K562 (cell line): Measurements from ENCODE around the gene BMAL1. TPM values are rescaled to one million over a fixed set of nuclear protein-coding genes. Genes with fewer than 3 reads are reported as not detected.

ENCODE experiments used
- ATAC-seq: fragments of 200-7000 bp; cut with Tn5 transposase; 3 replicates; pipeline ENCODE4 v1.9.1; 2020; ENCODE audit warnings: moderate library complexity
- BruUV-seq: library from RNA; stranded (reverse); fragments of 400-500 nt; replicated peaks from 2 replicates; lab custom pipeline; 2021; lab: Mats Ljungman, UMichigan
- CTCF ChIA-PET: fragments of 300-600 bp; formaldehyde crosslinking; extraction: SDS; loops from one replicate; lab custom pipeline; 2021; ENCODE audit warnings: low intra/inter-chr PET ratio; lab: Yijun Ruan, JAX
- POLR2A ChIA-PET: fragments of 300-600, 350-650 bp; sonication (Branson Sonifier 250); formaldehyde crosslinking; extraction: SDS; loops from one replicate; lab custom pipeline; 2021; ENCODE audit warnings: antibody characterized with exemption, inconsistent platforms; lab: Yijun Ruan, JAX
- DNase-seq, 4 experiments: peaks; one replicate each; pipeline versions ENCODE4 v3.0.0 to v3.0.0-alpha.2; 2011 to 2018; ENCODE audit warnings: low spot score in 3 of 4, mixed read lengths in 3 of 4; ENCODE audit errors: extremely low read depth in 1 of 4
- FAIRE-seq: peaks from 2 replicates; lab custom pipeline; 2011; peaks lifted over from hg19 to GRCh38; lab: Jason Lieb, UNC
- H2AFZ ChIP-seq: 2 replicates; pipeline ENCODE4 v1.6.0; 2011; ENCODE audit warnings: low read depth, low read length, control low read depth, inconsistent platforms
- H3K27ac ChIP-seq: fragments of 200-600 bp; 3 replicates; pipeline ENCODE4 v1.8.0; 2011; ENCODE audit warnings: low read depth, mild to moderate bottlenecking, control low read depth, inconsistent platforms, low read length, moderate library complexity, mixed read lengths; ENCODE audit errors: extremely low read depth
- H3K27me3 ChIP-seq, 2 experiments: fragments of 300-600 bp in 1 of 2; 2 replicates in 1 of 2; 3 replicates in 1 of 2; pipeline versions ENCODE4 v1.6.0 to v1.8.0; 2011; ENCODE audit warnings: inconsistent platforms in 2 of 2, low read length in 2 of 2, mild to moderate bottlenecking in 1 of 2, mixed read lengths in 1 of 2, moderate library complexity in 1 of 2; ENCODE audit not compliant: control insufficient read depth in 2 of 2, insufficient read depth in 2 of 2
- H3K36me3 ChIP-seq: fragments of 300-600 bp; 3 replicates; pipeline ENCODE4 v1.8.0; 2011; ENCODE audit warnings: mild to moderate bottlenecking, low read length, inconsistent platforms; ENCODE audit not compliant: control insufficient read depth, insufficient read depth
- H3K4me1 ChIP-seq, 2 experiments: fragments of 200-600 bp in 1 of 2; replicated peaks in 1 of 2; 2 replicates in 1 of 2; 3 replicates in 1 of 2; pipeline versions ENCODE4 v1.5.1 to v1.8.0; 2011; ENCODE audit warnings: inconsistent platforms in 2 of 2, low read length in 2 of 2, mild to moderate bottlenecking in 1 of 2, mixed read lengths in 1 of 2, moderate library complexity in 1 of 2; ENCODE audit not compliant: control insufficient read depth in 2 of 2, insufficient read depth in 2 of 2
- H3K4me2 ChIP-seq: 2 replicates; pipeline ENCODE4 v1.6.1; 2011; ENCODE audit warnings: low read length, control low read depth, inconsistent platforms, mixed read lengths; ENCODE audit not compliant: insufficient read depth
- H3K4me3 ChIP-seq: fragments of 200-600 bp; sonication (generic), shearing (Covaris generic); 2 replicates; pipeline ENCODE4 v1.5.1; 2016; ENCODE audit warnings: control low read depth, inconsistent platforms
- H3K79me2 ChIP-seq: fragments of 200-600 bp; 3 replicates; pipeline ENCODE4 v1.8.0; 2011; ENCODE audit warnings: low read length, inconsistent platforms; ENCODE audit not compliant: control insufficient read depth, insufficient read depth
- H3K9ac ChIP-seq, 2 experiments: 2 replicates each; pipeline versions ENCODE4 v1.6.0 to v1.6.1; 2011; ENCODE audit warnings: low read depth in 2 of 2, low read length in 2 of 2, control low read depth in 1 of 2, inconsistent platforms in 1 of 2, mild to moderate bottlenecking in 1 of 2, mixed read lengths in 1 of 2; ENCODE audit not compliant: insufficient read depth in 1 of 2
- H3K9me1 ChIP-seq: one replicate; pipeline ENCODE4 v1.6.0; 2011; ENCODE audit warnings: inconsistent platforms, mild to moderate bottlenecking, low read length, moderate library complexity; ENCODE audit not compliant: control insufficient read depth, insufficient read depth
- H3K9me3 ChIP-seq: replicated peaks from 2 replicates; pipeline ENCODE4 v1.5.1; 2011; ENCODE audit warnings: low read depth, low read length, inconsistent platforms; ENCODE audit not compliant: control insufficient read depth, insufficient read depth
- H4K20me1 ChIP-seq: replicated peaks from 2 replicates; pipeline ENCODE4 v1.6.1; 2011; ENCODE audit warnings: low read length, inconsistent platforms, mixed read lengths; ENCODE audit not compliant: control insufficient read depth, insufficient read depth
- BCLAF1 ChIP-seq, 2 experiments: fragments of 450-650 bp in 1 of 2; IDR thresholded peaks; 2 replicates each; pipeline ENCODE4 v1.6.1; 2011 to 2017; ENCODE audit warnings: low read depth in 2 of 2, antibody characterized with exemption in 1 of 2, borderline replicate concordance in 1 of 2, low read length in 1 of 2, mild to moderate bottlenecking in 1 of 2, mixed read lengths in 1 of 2; ENCODE audit not compliant: control insufficient read depth in 1 of 2
- KAT7 ChIP-seq: sonication (generic); formaldehyde crosslinking; IDR thresholded peaks from 2 replicates; pipeline ENCODE4 v1.8.0; 2022; ENCODE audit warnings: missing genetic modification reagents, mild to moderate bottlenecking, borderline replicate concordance
- MYNN ChIP-seq, 2 experiments: sonication (generic); formaldehyde crosslinking in 1 of 2; IDR thresholded peaks; 2 replicates each; pipeline versions ENCODE4 v1.5.0 to v1.6.1; 2016 to 2020; ENCODE audit warnings: antibody characterized with exemption in 1 of 2, missing genetic modification reagents in 1 of 2
- NFXL1 ChIP-seq: fragments of 450-650 bp; formaldehyde crosslinking; IDR thresholded peaks from 2 replicates; pipeline ENCODE4 v1.4.0; 2021; ENCODE audit warnings: mild to moderate bottlenecking
- RAD21 ChIP-seq, 2 experiments: fragments of 250-450 bp in 1 of 2; fragments of 450-650 bp in 1 of 2; sonication (Bioruptor Pico) in 1 of 2; formaldehyde crosslinking in 1 of 2; IDR thresholded peaks in 1 of 2; conservative IDR thresholded peaks in 1 of 2; 2 replicates each; pipeline versions ENCODE4 v1.4.0 to v1.8.0; 2020 to 2022; ENCODE audit warnings: mild to moderate bottlenecking in 2 of 2, moderate library complexity in 1 of 2
- ZNF121 ChIP-seq: sonication (generic); formaldehyde crosslinking; conservative IDR thresholded peaks from 2 replicates; pipeline ENCODE4 v1.8.0; 2022; ENCODE audit warnings: missing genetic modification reagents
- WGBS: fragments of 100-300 bp; shearing (Covaris generic); methylation state at CpG from one replicate; pipeline ENCODE4 v1.1.6; 2016; ENCODE audit warnings: low coverage, mixed read lengths; ENCODE audit not compliant: insufficient coverage; ENCODE audit errors: missing lambda C conversion rate; 5-methylcytosine and 5-hydroxymethylcytosine counted together
- in situ Hi-C: fragments of 300-500 bp; cut with MboI; formaldehyde crosslinking; loops from 4 replicates; pipeline ENCODE4 v1.15.0; 2018; ENCODE audit warnings: inconsistent platforms, mixed read lengths
- intact Hi-C: fragments of 100-400 bp; cut with micrococcal nuclease; formaldehyde crosslinking; loops from 2 replicates; pipeline ENCODE4 v1.14.2; 2022
- polyA plus RNA-seq, 8 experiments: library from polyadenylated mRNA; depleted of rRNA in 4 of 8; stranded (reverse) in 5 of 8; unstranded in 3 of 8; fragments of >200 nt; fragmentation: Nextera tagmentation in 2 of 8; fragmentation: Illumina TruSeq in 1 of 8; extraction: Ambion mirVana in 2 of 8; extraction: Trizol in 1 of 8; gene quantifications; 2 replicates each; pipeline versions ENCODE4 v1.2.1 to v1.2.3, GENCODE V29; 2011 to 2014; ENCODE audit warnings: inconsistent platforms in 1 of 8, missing spikeins in 1 of 8
- total RNA-seq, 7 experiments: library from RNA; depleted of rRNA in 6 of 7; stranded (reverse); fragments of >200 nt in 6 of 7; fragmentation: Illumina TruSeq in 2 of 7; extraction: Trizol in 2 of 7; gene quantifications; 2 replicates each; pipeline versions ENCODE4 v1.2.1 to v1.2.3, GENCODE V29; 2011 to 2021; ENCODE audit warnings: low replicate concordance in 1 of 7
- TF ChIP-seq, protein P1 (sequence below), 3 experiments: IDR thresholded peaks in 2 of 3; conservative IDR thresholded peaks in 1 of 3; 2 replicates each; pipeline ENCODE4 v1.5.1; 2011 to 2012; ENCODE audit warnings: low read length in 3 of 3, mild to moderate bottlenecking in 3 of 3, control low read depth in 2 of 3, improper control_type of control experiment in 1 of 3, inconsistent platforms in 1 of 3, low read depth in 1 of 3, mixed read lengths in 1 of 3, moderate library complexity in 1 of 3; ENCODE audit not compliant: insufficient read depth in 2 of 3

Gene BMAL1
- total and polyA plus RNA-seq, 9 of the 15 experiments (the other 6 are each of a cell fraction or from before 2014, with no cell fraction given) = 0.14 to 2.4 (median 0.64) TPM

- ChIA-PET POLR2A (interaction anchor here (0.6 to 1.6 kb wide), 3 partner anchors 11 to 167 kb away, joined by 3 read pairs; no protein-coding TSS in a partner anchor), CTCF (interaction anchor here (0.8 kb wide), 1 partner anchor 174 kb away, joined by 3 read pairs; no protein-coding TSS in a partner anchor)
- Histone ChIP-seq H3K36me3 (peaks cover 10% of the 10 kb centered on the region; the same call in 1 of the 3 replicates), H3K4me1 (no peaks in the 10 kb centered on the region), H3K9me3 (no peaks in the 10 kb centered on the region), H3K4me3 (no peak overlapping the region), H3K9me1 (no peaks in the 10 kb centered on the region), H4K20me1 (no peaks in the 10 kb centered on the region), H3K27me3 (no peaks in the 10 kb centered on the region), H3K9ac (no peak overlapping the region), H2AFZ (no peak overlapping the region), H3K79me2 (no peaks in the 10 kb centered on the region), H3K27ac (no peak overlapping the region), H3K4me2 (no peak overlapping the region)
- intact Hi-C loops (no loop called here), in situ Hi-C loops (no loop called here)
- peak; percentile 23 to 48 (median 26) for DNase-seq
- FAIRE-seq = peak; percentile 75
- WGBS = 13% methylated on average over 4 of the region's 4 CpGs
- peak; percentile 81 for ATAC-seq
- no TSS peak for BruUV-seq
- TF ChIP-seq BCLAF1 (IDR thresholded peaks at IDR 0.05; ENCODE audit: borderline replicate concordance in 1 of 2, control insufficient read depth in 1 of 2, low read depth in 2 of 2, low read length in 1 of 2) = no peak
- no peak for TF ChIP-seq NFXL1 (CRISPR knock-in tag)
- TF ChIP-seq ZNF121 (CRISPR knock-in tag) = no peak
- no peak for TF ChIP-seq KAT7 (CRISPR knock-in tag)
- no peak for TF ChIP-seq MYNN (IDR thresholded peaks at IDR 0.05)
- TF ChIP-seq MYNN (CRISPR knock-in tag; IDR thresholded peaks at IDR 0.05) = no peak
- peak; percentile 43 to 60 for TF ChIP-seq RAD21 (CRISPR knock-in tag; conservative IDR thresholded peaks at IDR 0.05 in 1 of 2, IDR thresholded peaks at IDR 0.05 in 1 of 2)
- TF ChIP-seq, protein P1, sequence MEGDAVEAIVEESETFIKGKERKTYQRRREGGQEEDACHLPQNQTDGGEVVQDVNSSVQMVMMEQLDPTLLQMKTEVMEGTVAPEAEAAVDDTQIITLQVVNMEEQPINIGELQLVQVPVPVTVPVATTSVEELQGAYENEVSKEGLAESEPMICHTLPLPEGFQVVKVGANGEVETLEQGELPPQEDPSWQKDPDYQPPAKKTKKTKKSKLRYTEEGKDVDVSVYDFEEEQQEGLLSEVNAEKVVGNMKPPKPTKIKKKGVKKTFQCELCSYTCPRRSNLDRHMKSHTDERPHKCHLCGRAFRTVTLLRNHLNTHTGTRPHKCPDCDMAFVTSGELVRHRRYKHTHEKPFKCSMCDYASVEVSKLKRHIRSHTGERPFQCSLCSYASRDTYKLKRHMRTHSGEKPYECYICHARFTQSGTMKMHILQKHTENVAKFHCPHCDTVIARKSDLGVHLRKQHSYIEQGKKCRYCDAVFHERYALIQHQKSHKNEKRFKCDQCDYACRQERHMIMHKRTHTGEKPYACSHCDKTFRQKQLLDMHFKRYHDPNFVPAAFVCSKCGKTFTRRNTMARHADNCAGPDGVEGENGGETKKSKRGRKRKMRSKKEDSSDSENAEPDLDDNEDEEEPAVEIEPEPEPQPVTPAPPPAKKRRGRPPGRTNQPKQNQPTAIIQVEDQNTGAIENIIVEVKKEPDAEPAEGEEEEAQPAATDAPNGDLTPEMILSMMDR (IDR thresholded peaks at IDR 0.05 in 2 of 3, conservative IDR thresholded peaks at IDR 0.05 in 1 of 3; ENCODE audit: insufficient read depth in 2 of 3, low read depth in 1 of 3, low read length in 3 of 3) = peak; percentile 51 to 73 (median 69)
Measured at GRCh38 chr11:13384908-13385640, 107.5 kb downstream of the BMAL1 start.
